ENCODE data around the gene ETV3L.

DNA sequence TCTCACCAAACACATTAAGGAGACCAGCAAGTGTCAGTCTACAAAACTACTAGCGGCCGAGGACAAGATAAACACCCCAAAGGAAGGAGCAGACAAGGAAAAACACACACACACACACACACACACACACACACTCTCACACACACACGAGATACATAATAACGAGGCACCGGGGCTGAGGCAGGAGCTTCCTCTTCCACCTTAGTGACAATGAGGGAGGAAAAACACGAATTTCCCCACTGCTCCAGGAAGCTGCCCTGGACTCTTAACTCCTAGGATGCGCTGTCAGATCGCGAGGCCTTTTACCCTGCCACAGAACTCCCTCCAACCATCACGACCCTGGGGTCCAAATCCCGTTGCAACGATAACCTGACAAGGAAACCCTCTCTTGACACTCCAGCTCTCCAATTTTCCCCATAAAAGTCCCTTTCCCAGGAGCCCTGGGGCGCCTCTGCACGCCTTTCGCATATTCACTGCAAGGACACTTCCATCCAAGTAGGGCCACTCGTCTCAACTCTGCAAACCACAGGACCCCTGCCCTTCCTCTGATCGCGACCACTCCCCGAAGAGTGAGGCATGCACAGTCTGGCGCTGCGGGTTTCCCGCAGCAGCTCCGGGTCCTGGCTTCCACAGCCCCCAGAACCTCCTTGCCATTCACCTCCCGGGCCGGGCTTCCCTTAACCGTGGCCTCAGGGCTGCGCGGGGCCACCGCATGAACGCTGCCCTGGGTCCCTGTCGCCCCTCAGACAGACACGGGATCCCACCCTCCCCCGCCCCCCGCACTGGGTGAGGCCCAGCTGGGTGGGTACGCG is 38.0 kb upstream of the ETV3L start:
- TF ChIP-seq CSDC2 (CRISPR knock-in tag; IDR thresholded peaks at IDR 0.05) (no peak), ZFP30 (CRISPR knock-in tag; IDR thresholded peaks at IDR 0.05) (no peak), ARNTL (CRISPR knock-in tag; IDR thresholded peaks at IDR 0.05; ENCODE audit: borderline replicate concordance, low read depth) (no peak), OSR1 (CRISPR knock-in tag; IDR thresholded peaks at IDR 0.05) (no peak), ISL1 (CRISPR knock-in tag; IDR thresholded peaks at IDR 0.05) (no peak), BACH2 (CRISPR knock-in tag; IDR thresholded peaks at IDR 0.05; ENCODE audit: borderline replicate concordance) (no peak), TCF4 (CRISPR knock-in tag; IDR thresholded peaks at IDR 0.05; ENCODE audit: borderline replicate concordance) (no peak), ZFP3 (CRISPR knock-in tag; IDR thresholded peaks at IDR 0.05) (no peak), TOX (CRISPR knock-in tag; IDR thresholded peaks at IDR 0.05; ENCODE audit: borderline replicate concordance) (no peak), ZNF565 (CRISPR knock-in tag; conservative IDR thresholded peaks at IDR 0.05; ENCODE audit: low read depth) (no peak), GLIS3 (CRISPR knock-in tag; IDR thresholded peaks at IDR 0.05) (no peak)
- TF ChIP-seq, protein P1, sequence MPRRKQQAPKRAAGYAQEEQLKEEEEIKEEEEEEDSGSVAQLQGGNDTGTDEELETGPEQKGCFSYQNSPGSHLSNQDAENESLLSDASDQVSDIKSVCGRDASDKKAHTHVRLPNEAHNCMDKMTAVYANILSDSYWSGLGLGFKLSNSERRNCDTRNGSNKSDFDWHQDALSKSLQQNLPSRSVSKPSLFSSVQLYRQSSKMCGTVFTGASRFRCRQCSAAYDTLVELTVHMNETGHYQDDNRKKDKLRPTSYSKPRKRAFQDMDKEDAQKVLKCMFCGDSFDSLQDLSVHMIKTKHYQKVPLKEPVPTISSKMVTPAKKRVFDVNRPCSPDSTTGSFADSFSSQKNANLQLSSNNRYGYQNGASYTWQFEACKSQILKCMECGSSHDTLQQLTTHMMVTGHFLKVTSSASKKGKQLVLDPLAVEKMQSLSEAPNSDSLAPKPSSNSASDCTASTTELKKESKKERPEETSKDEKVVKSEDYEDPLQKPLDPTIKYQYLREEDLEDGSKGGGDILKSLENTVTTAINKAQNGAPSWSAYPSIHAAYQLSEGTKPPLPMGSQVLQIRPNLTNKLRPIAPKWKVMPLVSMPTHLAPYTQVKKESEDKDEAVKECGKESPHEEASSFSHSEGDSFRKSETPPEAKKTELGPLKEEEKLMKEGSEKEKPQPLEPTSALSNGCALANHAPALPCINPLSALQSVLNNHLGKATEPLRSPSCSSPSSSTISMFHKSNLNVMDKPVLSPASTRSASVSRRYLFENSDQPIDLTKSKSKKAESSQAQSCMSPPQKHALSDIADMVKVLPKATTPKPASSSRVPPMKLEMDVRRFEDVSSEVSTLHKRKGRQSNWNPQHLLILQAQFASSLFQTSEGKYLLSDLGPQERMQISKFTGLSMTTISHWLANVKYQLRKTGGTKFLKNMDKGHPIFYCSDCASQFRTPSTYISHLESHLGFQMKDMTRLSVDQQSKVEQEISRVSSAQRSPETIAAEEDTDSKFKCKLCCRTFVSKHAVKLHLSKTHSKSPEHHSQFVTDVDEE (CRISPR knock-in tag; IDR thresholded peaks at IDR 0.05): no peak
- TF ChIP-seq, protein P2, sequence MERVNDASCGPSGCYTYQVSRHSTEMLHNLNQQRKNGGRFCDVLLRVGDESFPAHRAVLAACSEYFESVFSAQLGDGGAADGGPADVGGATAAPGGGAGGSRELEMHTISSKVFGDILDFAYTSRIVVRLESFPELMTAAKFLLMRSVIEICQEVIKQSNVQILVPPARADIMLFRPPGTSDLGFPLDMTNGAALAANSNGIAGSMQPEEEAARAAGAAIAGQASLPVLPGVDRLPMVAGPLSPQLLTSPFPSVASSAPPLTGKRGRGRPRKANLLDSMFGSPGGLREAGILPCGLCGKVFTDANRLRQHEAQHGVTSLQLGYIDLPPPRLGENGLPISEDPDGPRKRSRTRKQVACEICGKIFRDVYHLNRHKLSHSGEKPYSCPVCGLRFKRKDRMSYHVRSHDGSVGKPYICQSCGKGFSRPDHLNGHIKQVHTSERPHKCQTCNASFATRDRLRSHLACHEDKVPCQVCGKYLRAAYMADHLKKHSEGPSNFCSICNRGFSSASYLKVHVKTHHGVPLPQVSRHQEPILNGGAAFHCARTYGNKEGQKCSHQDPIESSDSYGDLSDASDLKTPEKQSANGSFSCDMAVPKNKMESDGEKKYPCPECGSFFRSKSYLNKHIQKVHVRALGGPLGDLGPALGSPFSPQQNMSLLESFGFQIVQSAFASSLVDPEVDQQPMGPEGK (CRISPR knock-in tag; IDR thresholded peaks at IDR 0.05; ENCODE audit: borderline replicate concordance): no peak
- TF ChIP-seq, protein P3, sequence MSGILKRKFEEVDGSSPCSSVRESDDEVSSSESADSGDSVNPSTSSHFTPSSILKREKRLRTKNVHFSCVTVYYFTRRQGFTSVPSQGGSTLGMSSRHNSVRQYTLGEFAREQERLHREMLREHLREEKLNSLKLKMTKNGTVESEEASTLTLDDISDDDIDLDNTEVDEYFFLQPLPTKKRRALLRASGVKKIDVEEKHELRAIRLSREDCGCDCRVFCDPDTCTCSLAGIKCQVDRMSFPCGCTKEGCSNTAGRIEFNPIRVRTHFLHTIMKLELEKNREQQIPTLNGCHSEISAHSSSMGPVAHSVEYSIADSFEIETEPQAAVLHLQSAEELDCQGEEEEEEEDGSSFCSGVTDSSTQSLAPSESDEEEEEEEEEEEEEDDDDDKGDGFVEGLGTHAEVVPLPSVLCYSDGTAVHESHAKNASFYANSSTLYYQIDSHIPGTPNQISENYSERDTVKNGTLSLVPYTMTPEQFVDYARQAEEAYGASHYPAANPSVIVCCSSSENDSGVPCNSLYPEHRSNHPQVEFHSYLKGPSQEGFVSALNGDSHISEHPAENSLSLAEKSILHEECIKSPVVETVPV (CRISPR knock-in tag; IDR thresholded peaks at IDR 0.05): no peak

Measured in SK-N-SH treated with all-trans-retinoic acid at 6 μM for 48 hours (cell line).